LoVo (cell line): ENCODE data around the gene SLC7A6.

ENCODE experiments used
- DNase-seq: peaks from one replicate; pipeline ENCODE4 v3.0.0-alpha.2; 2016; ENCODE audit warnings: low spot score

Gene SLC7A6

GRCh38 chr16:68257251-68257905 is 6.9 kb upstream of the SLC7A6 start:
- no peak for DNase-seq

GRCh38 chr16:68257906-68258800 is 6.2 kb upstream of the SLC7A6 start:
- no peak for DNase-seq

GRCh38 chr16:68259007-68259825 is 5.1 kb upstream of the SLC7A6 start:
- no peak for DNase-seq

GRCh38 chr16:68263559-68264127 is 683 bp upstream of the SLC7A6 start:
- no peak for DNase-seq

DNA sequence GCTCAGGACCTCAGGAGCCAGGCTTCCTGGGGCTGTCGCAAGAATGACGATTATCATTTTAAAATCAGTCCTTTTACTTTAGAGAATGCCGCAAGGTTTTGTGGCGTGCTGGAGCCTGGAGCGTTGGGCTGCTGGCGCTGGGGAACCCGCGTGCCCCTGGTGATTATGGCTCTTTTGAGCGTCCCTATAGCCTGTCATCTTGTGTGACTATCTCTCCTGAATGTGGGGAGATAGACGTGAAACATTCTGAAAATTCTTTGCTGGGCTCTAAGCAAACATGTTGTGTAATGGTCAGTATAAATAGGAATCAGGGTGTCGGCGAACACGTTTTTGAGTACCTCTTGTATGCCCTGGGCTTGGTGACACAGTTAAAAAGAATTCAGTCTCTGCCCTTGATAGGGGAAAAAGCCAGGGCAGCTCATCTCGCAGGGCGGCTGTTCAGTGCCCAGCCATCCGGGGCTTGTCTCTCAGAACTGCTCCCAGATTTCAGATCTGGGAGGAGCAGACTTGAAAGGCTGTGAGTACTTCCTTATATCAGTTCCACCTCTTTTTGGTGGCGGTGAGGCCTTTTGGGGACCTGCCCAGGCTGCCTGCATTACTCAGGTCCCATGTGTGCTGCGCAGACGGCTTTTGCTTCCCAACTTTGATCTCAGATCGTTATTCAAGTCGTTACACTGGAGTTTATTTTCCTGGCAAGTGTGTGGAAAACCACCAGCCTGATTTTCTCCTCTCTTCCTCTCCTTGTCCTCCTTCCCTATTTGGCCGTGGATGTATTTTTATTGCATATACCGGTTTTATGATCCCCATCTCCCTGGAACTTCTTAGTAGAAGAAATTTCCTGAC is 973 bp downstream of the SLC7A6 start:
- DNase-seq: peak; percentile 87

GRCh38 chr16:68267612-68268405 is 3.5 kb downstream of the SLC7A6 start:
- DNase-seq: no peak

DNA sequence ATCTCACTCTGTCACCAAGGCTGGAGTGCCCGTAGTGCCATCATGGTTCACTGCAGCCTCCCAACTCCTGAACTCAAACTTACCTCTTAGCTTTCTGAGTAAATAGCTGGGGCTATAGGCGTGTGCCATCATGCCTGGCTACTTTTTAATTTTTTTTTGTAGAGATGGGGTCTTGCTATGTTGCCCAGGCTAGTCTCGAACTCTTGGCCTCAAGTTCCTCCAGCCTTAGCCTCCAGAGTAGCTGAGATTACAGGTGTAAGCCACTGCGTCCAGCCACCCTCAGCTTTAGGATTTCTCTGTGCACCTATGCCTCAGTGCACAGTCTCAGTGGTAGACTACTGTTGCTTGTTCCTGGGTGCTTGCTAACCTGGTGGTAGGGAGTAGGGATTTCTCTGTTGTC is 5.5 kb downstream of the SLC7A6 start:
- no peak for DNase-seq

DNA sequence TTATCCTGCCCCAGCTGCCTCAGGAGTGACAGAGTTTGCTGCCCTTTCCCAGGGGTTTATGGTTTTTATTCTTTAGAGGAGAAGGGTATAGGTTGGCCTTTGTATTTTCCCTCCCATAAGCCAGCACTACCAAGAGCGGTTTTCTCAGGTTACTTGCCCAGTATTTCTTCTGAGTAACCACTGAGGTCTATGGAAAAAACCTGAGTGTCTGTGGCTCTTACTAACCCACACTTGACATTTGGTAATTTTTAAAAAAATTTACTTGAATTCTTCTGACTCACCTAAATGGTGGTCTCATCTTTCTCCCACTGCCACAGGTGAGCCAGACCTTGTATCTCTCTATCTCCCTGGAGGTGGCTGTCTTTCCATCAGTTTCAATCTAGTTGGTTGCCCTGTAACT is 6.0 kb downstream of the SLC7A6 start:
- DNase-seq: no peak

DNA sequence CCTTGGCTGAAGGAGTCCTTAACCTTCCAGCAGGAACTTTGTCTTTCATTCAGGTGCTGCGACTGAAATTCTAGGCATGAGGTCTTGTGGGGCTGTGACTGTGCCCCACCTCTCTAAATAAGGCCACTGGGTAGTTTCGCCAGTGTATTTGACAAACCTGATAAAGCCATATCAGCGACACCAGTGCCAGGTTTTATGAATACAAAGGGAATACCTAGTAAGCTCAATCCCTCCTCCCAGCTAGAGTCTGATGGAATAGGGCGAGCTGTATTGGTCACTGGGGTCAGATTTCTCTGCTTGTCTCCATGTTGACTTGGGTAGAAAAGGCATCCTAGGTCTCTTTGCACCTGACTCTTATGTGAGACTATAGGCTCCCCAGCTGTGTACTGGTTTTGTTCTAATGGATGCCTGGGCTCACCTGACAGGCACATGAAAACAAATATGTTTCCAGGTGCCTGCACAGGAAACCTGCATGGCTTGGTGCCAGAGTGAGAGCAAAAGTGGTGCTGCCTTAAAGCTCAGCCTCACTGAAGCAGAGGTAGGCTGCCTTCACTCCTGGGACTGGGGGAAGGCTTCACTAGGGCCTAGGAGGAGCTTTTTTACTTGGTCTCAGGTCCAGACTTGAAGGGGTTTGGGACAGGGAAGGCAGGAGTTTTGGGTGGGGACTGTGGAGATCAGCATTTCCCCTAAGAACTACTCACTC is 8.3 kb downstream of the SLC7A6 start:
- DNase-seq: no peak

- no peak for DNase-seq
Observed at GRCh38 chr16:68273459-68273858, 9.1 kb downstream of the SLC7A6 start.

- no peak for DNase-seq
Observed at GRCh38 chr16:68273896-68274295, 9.6 kb downstream of the SLC7A6 start.

- DNase-seq: no peak
Observed at GRCh38 chr16:68274441-68274840, 10.1 kb downstream of the SLC7A6 start.

DNA sequence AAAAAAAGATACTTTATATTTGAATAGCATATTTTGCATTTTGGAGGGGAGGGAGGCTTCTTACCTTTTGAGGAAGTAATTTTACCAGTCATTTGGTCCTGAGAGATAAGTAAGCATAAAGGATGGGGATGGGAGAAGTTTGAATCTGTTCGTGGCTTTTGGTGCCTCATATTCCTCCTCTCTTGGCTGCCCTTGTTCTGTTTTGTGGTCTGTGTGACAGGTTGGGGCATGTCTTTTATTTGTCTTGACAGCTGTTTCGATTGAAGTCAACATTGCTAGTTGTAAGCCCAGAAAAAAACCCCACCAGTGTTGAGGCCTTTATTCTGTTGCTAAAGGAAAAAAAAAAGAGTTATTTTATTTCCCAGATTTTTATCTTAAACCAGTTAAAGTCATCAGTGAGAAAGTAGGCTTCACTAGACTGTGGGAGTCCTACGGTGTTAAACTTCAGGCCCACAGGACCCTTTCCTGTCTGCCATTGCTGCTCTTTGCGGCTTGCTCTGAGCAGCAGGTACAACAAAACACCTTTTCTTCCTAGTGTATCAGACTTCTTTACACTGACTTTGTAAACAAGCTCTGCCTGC is 11.4 kb downstream of the SLC7A6 start:
- DNase-seq: no peak

GRCh38 chr16:68276223-68276622 is 11.9 kb downstream of the SLC7A6 start:
- DNase-seq: no peak

- no peak for DNase-seq
Observed at GRCh38 chr16:68279726-68280558, 15.6 kb downstream of the SLC7A6 start.

DNA sequence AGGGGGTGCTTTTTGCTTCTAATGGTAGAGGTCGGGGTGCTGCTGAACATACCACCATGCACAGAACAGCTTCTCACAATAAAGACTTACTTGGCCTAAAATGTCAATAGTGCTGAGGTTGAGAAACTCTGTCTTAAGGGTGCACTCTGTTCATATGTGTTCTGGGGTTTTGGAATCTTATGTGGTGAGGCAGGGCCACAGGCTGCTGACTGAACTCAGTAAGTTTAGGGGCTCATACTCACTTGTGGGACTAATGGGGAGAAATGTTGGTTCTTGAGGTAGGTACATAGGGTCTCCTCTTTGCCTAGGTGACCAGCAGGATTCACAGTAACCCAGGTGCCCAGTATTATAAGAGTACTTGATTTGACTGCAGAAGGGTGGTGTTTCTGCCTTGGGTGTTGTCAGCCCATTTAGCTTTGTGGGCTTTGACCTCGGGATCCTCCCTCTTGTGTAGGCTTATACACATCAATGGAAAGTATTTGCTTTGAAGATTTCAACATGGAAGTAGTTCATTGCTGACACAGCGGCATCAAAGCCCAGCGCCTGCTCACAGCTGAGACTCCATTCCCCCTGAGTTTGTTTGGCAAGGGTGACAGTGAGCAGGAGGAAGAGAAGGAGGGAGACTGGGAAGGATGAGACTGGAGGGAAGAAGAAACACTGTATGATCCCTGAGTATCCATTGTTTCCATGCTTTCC is 17.2 kb downstream of the SLC7A6 start:
- no peak for DNase-seq

GRCh38 chr16:68282064-68282452 is 17.7 kb downstream of the SLC7A6 start:
- DNase-seq: no peak

DNA sequence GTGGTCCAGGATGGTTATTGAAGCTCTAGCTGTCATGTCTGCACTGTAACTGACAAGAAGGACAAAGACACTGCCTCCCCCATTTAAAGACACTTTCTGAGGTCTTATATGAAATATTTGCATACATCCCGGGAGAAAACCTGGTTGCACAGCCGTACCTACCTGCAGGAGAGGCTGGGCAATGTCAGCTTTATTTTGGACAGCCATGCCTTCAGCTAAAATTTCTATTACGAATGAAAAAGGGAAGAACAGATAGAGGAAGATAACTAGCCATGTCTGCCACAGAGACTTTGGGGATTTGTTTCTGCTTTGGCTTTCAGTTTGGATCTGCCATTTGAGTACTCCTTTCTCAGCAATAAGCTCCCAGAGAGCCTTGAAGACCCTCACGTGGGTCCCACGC is 19.0 kb downstream of the SLC7A6 start:
- no peak for DNase-seq
